ENCODE results near the gene CHAD.
A peak's percentile ranks its signal among the peaks of the same experiment; 100 is the strongest.
"Not testable (repeated sequence)": the region's sequence is repeated elsewhere in the genome, so short reads cannot be mapped to it uniquely, and the experiment has no call there.

Gene CHAD

GRCh38 chr17:50452630-50453300 lies 15.9 kb downstream of the CHAD start:
- no peak for DNase-seq

- DNase-seq, result no peak
These were observed 16.6 kb downstream of the CHAD start for GRCh38 chr17:50451943-50452629.

GRCh38 chr17:50448643-50449042 lies 20.0 kb downstream of the CHAD start:
- no peak for DNase-seq

GRCh38 chr17:50447870-50448595 lies 20.6 kb downstream of the CHAD start:
- DNase-seq, result no peak

- DNase-seq, result no peak
These were observed 22.9 kb downstream of the CHAD start for GRCh38 chr17:50445730-50446325.

GRCh38 chr17:50444841-50445715 lies 23.6 kb downstream of the CHAD start:
- DNase-seq, result no peak

GRCh38 chr17:50443505-50443974 lies 25.1 kb downstream of the CHAD start:
- no peak for DNase-seq

- DNase-seq, result no peak
These were observed 27.5 kb downstream of the CHAD start for GRCh38 chr17:50440838-50441829.

- no peak for DNase-seq
These were observed 28.4 kb downstream of the CHAD start for GRCh38 chr17:50440172-50440837.

GRCh38 chr17:50439008-50439407 lies 29.7 kb downstream of the CHAD start:
- DNase-seq, result no peak

- DNase-seq, result no peak
These were observed 31.3 kb downstream of the CHAD start for GRCh38 chr17:50437409-50437808.

GRCh38 chr17:50432125-50432762 lies 36.4 kb downstream of the CHAD start:
- no peak for DNase-seq

- DNase-seq, result no peak
These were observed 37.7 kb downstream of the CHAD start for GRCh38 chr17:50430821-50431618.

- DNase-seq, result no peak
These were observed 38.9 kb downstream of the CHAD start for GRCh38 chr17:50429793-50430192.

GRCh38 chr17:50428831-50429424 lies 39.8 kb downstream of the CHAD start:
- DNase-seq, result no peak

GRCh38 chr17:50428126-50428525 lies 40.6 kb downstream of the CHAD start:
- DNase-seq, result not testable (repeated sequence)

GRCh38 chr17:50426814-50427787 lies 41.6 kb downstream of the CHAD start:
- peak; percentile 6 to 19 for DNase-seq

- no peak for DNase-seq
These were observed 42.3 kb downstream of the CHAD start for GRCh38 chr17:50426472-50426782.
